ENCODE measurements around the gene TASOR.
A peak's percentile ranks its signal among the peaks of the same experiment; 100 is the strongest.

The TASOR gene

DNA sequence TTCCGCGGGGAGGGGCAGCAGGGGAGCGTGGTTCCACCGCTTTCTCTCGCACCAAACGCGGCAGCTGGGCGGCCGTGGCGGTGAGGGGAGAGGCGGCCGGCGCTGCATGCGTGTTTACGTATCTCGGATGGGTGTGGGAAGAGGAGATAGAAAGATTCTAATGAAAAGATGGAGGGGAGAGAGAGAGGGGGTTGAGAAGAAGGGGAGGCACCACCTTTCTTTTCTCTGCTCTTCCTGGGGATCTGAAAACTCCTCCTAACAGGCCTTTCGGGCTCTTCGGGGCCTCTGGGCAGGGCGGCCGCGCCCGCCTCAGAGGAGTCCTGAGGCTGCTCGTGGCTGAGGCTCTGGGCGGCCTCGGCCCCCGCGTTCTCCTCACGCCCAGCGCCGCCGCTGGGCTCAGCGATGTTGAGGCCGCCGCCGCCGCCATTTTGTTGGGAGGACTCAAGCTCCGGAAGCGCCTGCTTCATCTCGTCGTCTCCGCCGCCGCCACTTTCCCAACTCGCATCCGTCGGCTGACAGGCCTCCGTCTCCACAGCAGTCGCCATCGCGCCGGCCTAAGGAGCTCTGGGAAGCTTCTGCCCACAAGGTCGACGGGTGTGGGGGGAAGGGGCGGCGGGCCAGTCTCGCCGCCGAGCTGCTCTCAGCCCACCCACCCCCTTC lies 473 bp downstream of the TASOR start:
- DNase-seq (ENCODE audit: low read depth in 2 of 2), result peak; percentile 50 to 60

DNA sequence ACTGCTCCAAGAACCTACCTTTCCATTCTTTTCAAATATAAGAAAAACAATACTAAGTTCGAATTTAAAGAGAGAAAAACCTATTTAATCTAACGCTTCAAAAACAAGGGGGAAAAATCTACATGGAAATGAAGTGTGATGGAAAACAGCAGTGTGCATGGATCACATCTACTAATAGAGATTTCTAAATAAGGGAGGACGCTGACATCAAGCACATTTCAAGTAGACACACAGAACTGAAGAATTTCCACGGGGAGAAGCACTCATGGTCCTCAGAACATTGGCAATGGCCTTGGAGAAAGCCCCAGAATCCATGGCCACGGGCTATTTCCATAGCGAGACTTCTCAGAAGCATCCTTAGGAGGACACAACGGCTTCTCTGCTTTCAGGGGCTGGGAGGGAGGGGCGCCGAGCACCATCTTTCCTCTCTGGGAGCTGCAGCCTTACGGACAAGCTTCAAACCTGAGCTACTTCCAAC lies 1.0 kb downstream of the TASOR start:
- no peak for DNase-seq (ENCODE audit: low read depth in 2 of 2)

DNA sequence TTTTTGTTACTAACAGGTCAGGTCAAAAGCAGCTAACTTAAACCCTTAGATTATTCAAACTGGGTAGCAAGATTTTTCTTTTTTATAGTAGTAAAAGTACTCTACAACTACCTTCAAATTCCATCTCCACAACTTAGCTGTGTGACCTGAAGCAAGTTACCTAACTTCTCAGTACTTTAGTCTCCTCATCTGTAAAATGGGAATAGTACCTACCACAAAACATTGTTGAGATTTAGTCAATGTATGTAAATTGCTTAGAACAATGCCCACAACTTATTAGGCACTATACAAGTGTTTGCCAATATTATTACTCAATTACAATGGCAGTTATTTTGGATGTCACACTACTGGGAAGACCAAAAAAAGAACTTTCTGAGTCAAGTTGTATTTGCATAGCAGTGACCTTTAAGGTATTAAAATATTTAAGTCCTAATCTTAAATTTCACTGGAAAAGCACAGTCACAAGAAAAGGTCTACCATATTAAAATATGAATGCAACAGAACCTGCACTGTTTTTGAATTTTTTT lies 2.9 kb downstream of the TASOR start:
- DNase-seq (ENCODE audit: low read depth in 2 of 2), result no peak

DNA sequence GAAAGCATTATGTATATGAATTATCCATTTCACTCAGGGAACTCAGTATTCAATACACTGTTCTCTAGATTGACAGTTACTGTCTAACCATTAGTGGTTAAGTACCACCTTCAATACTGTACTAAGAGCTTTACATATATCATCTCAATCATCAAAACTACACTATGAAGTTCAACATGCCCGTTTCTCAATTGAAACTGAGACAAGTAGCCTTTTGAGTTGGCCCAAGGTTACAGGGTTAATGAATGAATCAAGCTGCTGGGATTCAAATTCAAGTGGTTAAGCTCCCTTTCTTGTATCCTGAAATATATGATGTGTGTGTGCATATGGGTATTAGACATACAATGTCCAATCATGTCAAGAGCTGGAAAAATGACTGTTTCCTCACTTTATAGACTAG lies 5.8 kb downstream of the TASOR start:
- no peak for DNase-seq (ENCODE audit: low read depth in 2 of 2)

DNA sequence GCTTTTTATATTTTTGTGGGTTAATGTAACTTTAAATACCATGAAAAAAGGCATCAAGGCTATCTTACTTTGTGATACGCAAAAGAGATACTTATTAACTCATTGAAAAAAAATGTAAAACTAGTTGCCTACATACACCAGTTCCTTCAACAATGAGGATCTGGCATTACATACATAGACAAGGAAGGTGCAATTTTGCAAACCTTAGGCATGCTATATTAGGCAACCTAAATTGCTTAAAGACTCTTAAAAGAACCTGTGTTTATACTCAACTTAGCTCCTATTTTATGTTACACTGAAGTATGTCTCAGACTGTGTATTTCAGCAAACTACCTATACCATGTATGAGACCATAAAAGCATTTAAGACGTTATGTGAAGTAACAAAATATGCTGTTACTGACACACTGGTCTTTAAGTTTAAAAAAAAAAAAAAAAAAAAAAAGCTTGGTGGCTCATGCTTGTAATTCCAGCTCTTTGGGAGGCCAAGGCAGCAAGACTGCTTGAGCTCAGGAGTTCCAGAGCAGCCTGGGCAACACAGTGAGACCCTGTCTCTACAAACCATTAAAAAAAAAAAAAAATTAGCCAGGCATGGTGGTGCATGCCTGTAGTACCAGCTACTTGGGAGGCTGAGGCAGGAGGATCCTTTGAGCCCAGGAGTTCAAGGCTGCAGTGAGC lies 9.1 kb downstream of the TASOR start:
- no peak for DNase-seq (ENCODE audit: low read depth in 2 of 2)

DNA sequence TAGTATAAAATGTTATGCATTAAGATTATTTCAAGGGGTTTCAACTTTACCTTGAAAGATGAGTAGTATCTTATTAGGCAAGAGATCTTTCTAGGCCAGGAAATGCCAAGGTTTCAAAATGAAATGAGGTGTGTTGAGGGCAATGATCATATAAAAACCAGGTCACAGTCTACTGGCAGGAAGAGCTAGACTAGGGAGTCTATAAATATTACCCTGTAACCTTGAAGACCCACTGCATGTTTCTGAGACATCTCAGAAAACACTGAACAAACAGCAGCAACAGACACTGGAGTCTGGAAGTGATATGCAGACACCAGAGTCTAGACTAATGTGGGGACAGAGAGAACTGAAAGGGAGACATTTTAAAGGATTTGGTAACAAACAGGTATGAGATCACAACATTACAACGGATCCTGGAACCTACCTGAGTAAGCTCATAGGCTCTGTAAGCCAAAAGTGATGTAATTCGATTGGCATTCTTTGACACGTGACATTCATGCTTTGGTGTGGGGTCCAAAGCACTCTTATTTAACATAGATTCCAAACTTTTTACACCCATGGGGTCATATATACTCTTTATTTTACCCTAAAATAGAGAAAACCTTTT lies 15.0 kb downstream of the TASOR start:
- DNase-seq (ENCODE audit: low read depth in 2 of 2), result no peak

DNA sequence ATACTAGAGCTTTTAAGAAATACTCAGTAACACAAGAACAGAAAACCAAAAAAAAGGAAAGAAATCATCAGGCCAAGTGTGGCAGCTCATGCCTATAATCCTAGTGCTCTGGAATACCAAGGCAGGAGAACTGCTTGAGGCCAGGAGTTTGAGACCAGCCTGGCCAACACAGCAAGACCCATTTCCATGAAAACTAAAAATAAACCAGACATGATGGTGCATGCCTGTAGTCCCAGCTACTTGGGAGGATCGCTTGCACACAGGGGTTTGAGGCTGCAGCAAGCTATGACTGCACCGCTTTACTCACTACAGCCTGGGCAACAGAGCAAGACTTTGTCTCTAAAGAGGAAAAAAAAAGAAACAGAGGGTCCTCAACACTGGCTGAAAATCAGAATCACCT lies 18.2 kb downstream of the TASOR start:
- DNase-seq (ENCODE audit: low read depth in 2 of 2), result no peak

DNA sequence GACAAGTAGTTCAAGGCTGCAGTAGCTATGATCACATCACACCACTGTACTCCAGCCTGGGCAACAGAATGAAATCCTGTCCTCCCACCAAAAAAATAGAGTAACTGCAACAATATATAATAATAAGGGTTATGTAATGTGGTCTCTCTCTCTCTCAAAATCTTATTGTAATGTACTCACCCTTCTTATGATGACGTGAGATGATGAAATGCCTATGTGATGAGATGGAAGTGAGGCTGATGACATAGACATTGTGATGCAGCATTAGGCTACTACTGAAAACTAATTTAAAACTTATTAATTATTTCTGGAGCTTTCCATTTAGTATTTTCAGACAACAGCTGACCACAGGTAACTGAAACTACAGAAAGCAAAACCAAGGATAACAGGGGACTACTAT lies 27.4 kb downstream of the TASOR start:
- no peak for DNase-seq (ENCODE audit: low read depth in 2 of 2)

DNA sequence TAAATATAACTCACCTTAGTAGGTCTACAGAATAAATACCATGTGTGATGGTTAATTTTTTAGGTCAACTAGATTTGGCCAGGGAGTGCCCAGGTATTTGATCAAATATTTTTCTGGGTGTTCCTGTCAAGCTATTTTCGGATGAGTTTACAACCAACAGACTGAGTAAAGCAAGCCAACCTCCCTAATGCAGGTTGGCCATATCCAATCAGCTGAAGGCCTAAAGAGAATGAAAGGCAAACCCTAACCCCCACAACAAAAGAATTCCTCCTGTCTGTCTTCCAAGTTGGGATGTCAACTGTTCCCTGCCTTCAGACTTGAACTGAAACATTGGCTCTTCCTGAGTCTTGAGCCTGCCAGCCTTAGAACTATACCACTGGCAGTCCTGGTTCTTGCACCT lies 28.6 kb downstream of the TASOR start:
- no peak for DNase-seq (ENCODE audit: low read depth in 2 of 2)

DNA sequence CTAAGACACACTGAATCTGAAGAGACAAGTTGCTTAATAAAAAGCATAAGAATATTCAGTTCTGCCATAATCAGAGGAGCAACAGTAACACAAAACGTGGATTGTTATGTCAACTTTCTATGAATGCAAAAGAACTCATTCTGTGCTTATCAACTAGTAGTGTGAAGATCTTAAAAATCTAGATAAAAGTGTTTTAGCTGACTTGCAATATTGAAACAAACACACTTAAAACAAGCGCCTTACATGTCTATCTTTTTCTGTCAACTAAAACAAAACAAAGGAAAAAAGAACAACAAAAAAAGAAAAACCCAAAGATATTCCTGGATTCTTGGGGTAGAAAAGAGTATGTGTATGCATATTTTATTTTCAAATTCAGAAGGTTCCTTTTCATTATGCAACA lies 37.7 kb downstream of the TASOR start:
- no peak for DNase-seq (ENCODE audit: low read depth in 2 of 2)

DNA sequence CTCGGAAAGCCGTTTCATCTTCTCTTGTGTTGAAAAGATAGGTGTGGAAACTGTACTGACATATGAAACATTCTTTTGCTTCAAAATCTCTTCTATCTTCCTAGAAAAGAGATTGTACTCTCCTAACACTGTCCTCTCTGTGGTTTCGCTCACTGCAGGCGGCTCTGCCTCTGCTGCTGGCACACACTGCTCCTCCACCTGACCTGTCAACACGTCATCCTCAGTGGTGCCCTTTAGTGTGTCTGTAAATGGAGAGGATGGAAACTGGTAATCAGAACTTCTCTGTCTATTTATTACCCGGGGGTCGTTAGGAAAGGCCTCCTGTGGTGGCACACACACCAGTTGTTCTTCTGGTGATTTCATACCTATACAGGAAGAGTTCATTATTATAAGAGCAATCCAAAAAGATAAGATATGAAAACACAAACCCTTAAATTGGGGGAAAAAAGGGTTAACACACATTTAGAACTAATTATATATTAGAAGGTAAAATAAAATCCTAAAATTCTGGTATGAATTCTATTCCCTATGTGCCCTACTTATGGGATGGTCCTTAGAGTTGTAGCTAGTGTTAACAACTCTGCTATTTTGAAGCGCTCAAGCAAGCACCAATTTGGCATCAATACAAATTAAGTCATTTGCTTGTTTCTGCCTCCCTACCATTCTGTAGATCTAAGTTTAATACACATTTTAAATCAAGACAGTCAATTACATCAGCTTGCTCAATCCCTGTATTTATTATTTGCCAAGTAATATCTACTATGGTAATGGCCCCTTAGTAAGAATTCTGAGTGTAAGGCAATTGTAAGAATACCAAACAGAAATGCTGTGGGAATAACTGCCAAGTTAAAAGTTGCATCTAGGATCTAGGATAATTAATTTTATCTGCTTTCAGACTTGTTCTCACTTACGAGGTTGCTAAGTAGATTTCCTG lies 49.2 kb downstream of the TASOR start:
- DNase-seq (ENCODE audit: low read depth in 2 of 2), result no peak
